ENCODE results near the gene RAI1. TPM values are rescaled to one million over a fixed set of nuclear protein-coding genes. Genes with fewer than 3 reads are reported as not detected.

Gene RAI1
- total and polyA plus RNA-seq, 4 experiments from 2014 or later, result 0.35 to 19.5 (median 9.7) TPM

- DNase-seq, result no peak
- Mint-ChIP-seq H3K27ac (no peak overlapping the region), H3K9me3 (peaks cover 0 to 16% (median 8%) of the 10 kb centered on the region in 8 donors), H3K27me3 (peaks cover 2 to 10% of the 10 kb centered on the region in 2 donors), H3K4me1 (no peaks in the 10 kb centered on the region), H3K36me3 (no peaks in the 10 kb centered on the region), H3K4me3 (no peak overlapping the region)
- POLR2A ChIA-PET (ENCODE audit: partially characterized antibody), result no interaction called here
- Histone ChIP-seq H3K36me3 (ENCODE audit: insufficient read depth, low read length) (no peaks in the 10 kb centered on the region), H3K4me1 (ENCODE audit: insufficient read depth, low read length) (no peaks in the 10 kb centered on the region), H3K27me3 (ENCODE audit: insufficient read depth, low read length) (no peaks in the 10 kb centered on the region), H3K4me3 (ENCODE audit: low read length in 2 of 2) (no peak overlapping the region), H3K27ac (ENCODE audit: low read depth, low read length) (no peak overlapping the region), H3K9me3 (ENCODE audit: control insufficient read depth in 1 of 2, low read length in 2 of 2) (no peaks in the 10 kb centered on the region)
- intact Hi-C loops (cut with micrococcal nuclease), result loop anchor here (10.0 kb wide), 1 partner anchor 644 kb away; no protein-coding TSS in a partner anchor
- CTCF ChIA-PET (ENCODE audit: partially characterized antibody), result interaction anchor here (1.0 kb wide), 1 partner anchor 152 kb away, joined by 3 read pairs; no protein-coding TSS in a partner anchor
Observed at GRCh38 chr17:17648762-17649161, 32.5 kb upstream of the RAI1 start.

- Histone ChIP-seq H3K4me1 (ENCODE audit: insufficient read depth, low read length) (no peaks in the 10 kb centered on the region), H3K27me3 (ENCODE audit: insufficient read depth, low read length) (no peaks in the 10 kb centered on the region), H3K4me3 (ENCODE audit: low read length in 2 of 2) (no peak overlapping the region), H3K36me3 (ENCODE audit: insufficient read depth, low read length) (no peaks in the 10 kb centered on the region), H3K9me3 (ENCODE audit: control insufficient read depth in 1 of 2, low read length in 2 of 2) (no peaks in the 10 kb centered on the region), H3K27ac (ENCODE audit: low read depth, low read length) (no peak overlapping the region)
- Mint-ChIP-seq H3K4me3 (no peak overlapping the region), H3K4me1 (no peaks in the 10 kb centered on the region), H3K9me3 (peaks cover 0 to 25% (median 15%) of the 10 kb centered on the region in 8 donors), H3K36me3 (peaks cover 0 to 4% of the 10 kb centered on the region in 2 donors), H3K27me3 (peaks cover 2 to 4% of the 10 kb centered on the region in 2 donors), H3K27ac (no peak overlapping the region)
- intact Hi-C loops (cut with micrococcal nuclease), result no loop called here
- no peak for DNase-seq
- POLR2A ChIA-PET (ENCODE audit: partially characterized antibody), result interaction anchor here (0.6 kb wide), 1 partner anchor 60 kb away, joined by 3 read pairs; no protein-coding TSS in a partner anchor
- CTCF ChIA-PET (ENCODE audit: partially characterized antibody), result no interaction called here
Observed at GRCh38 chr17:17650959-17651358, 30.3 kb upstream of the RAI1 start.

- Histone ChIP-seq H3K27ac (ENCODE audit: low read depth, low read length) (no peak overlapping the region), H3K9me3 (ENCODE audit: control insufficient read depth in 1 of 2, low read length in 2 of 2) (no peaks in the 10 kb centered on the region), H3K4me3 (ENCODE audit: low read length in 2 of 2) (no peak overlapping the region), H3K27me3 (ENCODE audit: insufficient read depth, low read length) (no peaks in the 10 kb centered on the region), H3K4me1 (ENCODE audit: insufficient read depth, low read length) (no peaks in the 10 kb centered on the region), H3K36me3 (ENCODE audit: insufficient read depth, low read length) (no peaks in the 10 kb centered on the region)
- DNase-seq, result no peak
- Mint-ChIP-seq H3K4me3 (no peak overlapping the region), H3K27me3 (peaks cover 0 to 4% of the 10 kb centered on the region in 2 donors), H3K36me3 (peaks cover 0 to 4% of the 10 kb centered on the region in 2 donors), H3K9me3 (peaks cover 0 to 26% (median 16%) of the 10 kb centered on the region in 8 donors), H3K27ac (no peak overlapping the region), H3K4me1 (no peaks in the 10 kb centered on the region)
- intact Hi-C loops (cut with micrococcal nuclease), result no loop called here
- CTCF ChIA-PET (ENCODE audit: partially characterized antibody), result no interaction called here
- POLR2A ChIA-PET (ENCODE audit: partially characterized antibody), result no interaction called here
Observed at GRCh38 chr17:17653343-17653742, 27.9 kb upstream of the RAI1 start.

GRCh38 chr17:17659340-17659739 lies 21.9 kb upstream of the RAI1 start:
- ChIA-PET CTCF (ENCODE audit: partially characterized antibody) (no interaction called here), POLR2A (ENCODE audit: partially characterized antibody) (no interaction called here)
- Mint-ChIP-seq H3K9me3 (peaks cover 3 to 30% (median 16%) of the 10 kb centered on the region in 8 donors), H3K4me1 (peaks cover 8 to 15% (median 10%) of the 10 kb centered on the region in 4 donors), H3K4me3 (no peak overlapping the region), H3K27ac (no peak overlapping the region), H3K27me3 (peaks cover 0 to 4% of the 10 kb centered on the region in 2 donors), H3K36me3 (peaks cover 0 to 4% of the 10 kb centered on the region in 2 donors)
- H3K27me3 ChIP-seq (ENCODE audit: insufficient read depth, low read length), result no peaks in the 10 kb centered on the region
- H3K4me1 ChIP-seq (ENCODE audit: insufficient read depth, low read length), result peaks cover 13% of the 10 kb centered on the region
- no peaks in the 10 kb centered on the region for H3K9me3 ChIP-seq (ENCODE audit: control insufficient read depth in 1 of 2, low read length in 2 of 2)
- DNase-seq, result no peak
- no peaks in the 10 kb centered on the region for H3K36me3 ChIP-seq (ENCODE audit: insufficient read depth, low read length)
- H3K27ac ChIP-seq (ENCODE audit: low read depth, low read length), result no peak overlapping the region
- intact Hi-C loops (cut with micrococcal nuclease), result no loop called here
- no peak overlapping the region for H3K4me3 ChIP-seq (ENCODE audit: low read length in 2 of 2)

GRCh38 chr17:17661134-17661533 lies 20.1 kb upstream of the RAI1 start:
- Histone ChIP-seq H3K27ac (ENCODE audit: low read depth, low read length) (no peak overlapping the region), H3K27me3 (ENCODE audit: insufficient read depth, low read length) (no peaks in the 10 kb centered on the region), H3K4me1 (ENCODE audit: insufficient read depth, low read length) (peaks cover 13% of the 10 kb centered on the region), H3K36me3 (ENCODE audit: insufficient read depth, low read length) (no peaks in the 10 kb centered on the region), H3K9me3 (ENCODE audit: control insufficient read depth in 1 of 2, low read length in 2 of 2) (no peaks in the 10 kb centered on the region), H3K4me3 (ENCODE audit: low read length in 2 of 2) (no peak overlapping the region)
- Mint-ChIP-seq H3K4me3 (no peak overlapping the region), H3K27ac (no peak overlapping the region), H3K36me3 (no peaks in the 10 kb centered on the region), H3K27me3 (peaks cover 0 to 4% of the 10 kb centered on the region in 2 donors), H3K4me1 (peaks cover 8 to 15% (median 10%) of the 10 kb centered on the region in 4 donors), H3K9me3 (peaks cover 3 to 20% (median 13%) of the 10 kb centered on the region in 8 donors)
- DNase-seq, result no peak
- ChIA-PET CTCF (ENCODE audit: partially characterized antibody) (no interaction called here), POLR2A (ENCODE audit: partially characterized antibody) (interaction anchor here (1.3 kb wide), 1 partner anchor 11 kb away, joined by 4 read pairs; no protein-coding TSS in a partner anchor)
- intact Hi-C loops (cut with micrococcal nuclease), result no loop called here

- POLR2A ChIA-PET (ENCODE audit: partially characterized antibody), result interaction anchor here (1.3 kb wide), 1 partner anchor 10 kb away, joined by 4 read pairs; no protein-coding TSS in a partner anchor
- CTCF ChIA-PET (ENCODE audit: partially characterized antibody), result no interaction called here
- peaks cover 0 to 4% of the 10 kb centered on the region in 2 donors for H3K27me3 Mint-ChIP-seq
- H3K27ac ChIP-seq (ENCODE audit: low read depth, low read length), result no peak overlapping the region
- no peak overlapping the region for H3K4me3 ChIP-seq (ENCODE audit: low read length in 2 of 2)
- H3K4me1 Mint-ChIP-seq, result peaks cover 8 to 15% (median 10%) of the 10 kb centered on the region in 4 donors
- no peaks in the 10 kb centered on the region for H3K36me3 Mint-ChIP-seq
- peaks cover 13% of the 10 kb centered on the region for H3K4me1 ChIP-seq (ENCODE audit: insufficient read depth, low read length)
- H3K36me3 ChIP-seq (ENCODE audit: insufficient read depth, low read length), result no peaks in the 10 kb centered on the region
- H3K4me3 Mint-ChIP-seq, result no peak overlapping the region
- no peak for DNase-seq
- H3K9me3 ChIP-seq (ENCODE audit: control insufficient read depth in 1 of 2, low read length in 2 of 2), result no peaks in the 10 kb centered on the region
- H3K27me3 ChIP-seq (ENCODE audit: insufficient read depth, low read length), result no peaks in the 10 kb centered on the region
- H3K27ac Mint-ChIP-seq, result peak overlapping the region in 2 of 7 donors; percentile 15 to 42
- intact Hi-C loops (cut with micrococcal nuclease), result no loop called here
- H3K9me3 Mint-ChIP-seq, result peaks cover 3 to 20% (median 13%) of the 10 kb centered on the region in 8 donors
Observed at GRCh38 chr17:17661834-17662385, 19.3 kb upstream of the RAI1 start.

GRCh38 chr17:17663160-17664063 lies 17.8 kb upstream of the RAI1 start:
- Mint-ChIP-seq H3K9me3 (peaks cover 3 to 18% (median 13%) of the 10 kb centered on the region in 8 donors), H3K36me3 (no peaks in the 10 kb centered on the region), H3K27me3 (peaks cover 0 to 4% of the 10 kb centered on the region in 2 donors), H3K27ac (peak overlapping the region; percentile 44 to 96 (median 86)), H3K4me1 (peaks cover 8 to 15% (median 10%) of the 10 kb centered on the region in 4 donors), H3K4me3 (peak overlapping the region; percentile 8 to 83 (median 62))
- Histone ChIP-seq H3K9me3 (ENCODE audit: control insufficient read depth in 1 of 2, low read length in 2 of 2) (no peaks in the 10 kb centered on the region), H3K4me1 (ENCODE audit: insufficient read depth, low read length) (peaks cover 13% of the 10 kb centered on the region), H3K4me3 (ENCODE audit: low read length in 2 of 2) (no peak overlapping the region), H3K27ac (ENCODE audit: low read depth, low read length) (no peak overlapping the region), H3K27me3 (ENCODE audit: insufficient read depth, low read length) (no peaks in the 10 kb centered on the region), H3K36me3 (ENCODE audit: insufficient read depth, low read length) (no peaks in the 10 kb centered on the region)
- peak; percentile 64 to 92 (median 71) for DNase-seq
- intact Hi-C loops (cut with micrococcal nuclease), result no loop called here
- ChIA-PET POLR2A (ENCODE audit: partially characterized antibody) (interaction anchor here (0.6 kb wide), 1 partner anchor 20 kb away, joined by 3 read pairs; no protein-coding TSS in a partner anchor), CTCF (ENCODE audit: partially characterized antibody) (interaction anchor here (1.3 kb wide), 1 partner anchor 19 kb away, joined by 3 read pairs; no protein-coding TSS in a partner anchor)
